ENCODE results near the gene ZDHHC5. TPM values are rescaled to one million over a fixed set of nuclear protein-coding genes. Genes with fewer than 3 reads are reported as not detected.

ZDHHC5 gene
- total and polyA plus RNA-seq, 2 donors (not counting 1 experiment from before 2014, with no cell fraction given): 31.5 to 53.8 TPM

DNA sequence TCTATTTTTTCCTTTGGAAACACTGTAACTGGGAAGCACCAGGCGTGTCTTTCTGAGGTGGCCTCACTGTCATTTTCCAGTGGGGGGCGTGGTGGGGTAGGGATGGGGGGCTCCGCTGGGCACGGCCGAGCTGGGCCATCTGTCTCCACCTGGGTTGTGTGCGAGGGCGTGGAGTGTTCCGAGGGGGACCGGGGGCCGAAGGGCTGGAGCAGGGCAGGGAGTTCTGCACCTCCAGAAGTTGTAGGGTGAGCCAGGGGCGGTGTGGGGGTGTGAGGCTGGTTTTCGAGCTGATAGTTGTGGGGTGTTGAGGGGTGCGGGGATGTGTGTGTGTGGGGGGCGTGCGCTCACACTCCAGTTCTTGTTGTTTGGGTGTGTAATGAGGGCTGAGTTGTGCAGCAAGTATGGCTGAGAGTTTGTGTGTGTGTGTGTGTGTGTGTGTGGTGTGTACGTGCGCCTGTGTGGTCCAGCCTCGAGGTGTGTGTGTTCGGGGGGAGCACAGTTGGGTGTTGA lies 29.0 kb upstream of the ZDHHC5 start:
- peaks cover 0 to 3% (median 0%) of the 10 kb centered on the region in 3 donors for H3K9me3 ChIP-seq (ENCODE audit: control extremely low read depth in 1 of 3, control insufficient read depth in 2 of 3, insufficient read depth in 1 of 3, low read length in 2 of 3)
- H3K36me3 ChIP-seq (replicated peaks in 1 of 2; ENCODE audit: control extremely low read depth in 1 of 2, control insufficient read depth in 1 of 2, extremely low read depth in 1 of 2, insufficient read depth in 2 of 2, low read length in 1 of 2): no peaks in the 10 kb centered on the region
- no peaks in the 10 kb centered on the region for H4K20me1 ChIP-seq (ENCODE audit: control insufficient read depth, insufficient read depth, low read length, poor library complexity, severe bottlenecking)
- H3K9ac ChIP-seq (ENCODE audit: low read length): peak overlapping the region; percentile 76
- no peak for TF ChIP-seq EZH2 (IDR thresholded peaks at IDR 0.05; ENCODE audit: borderline replicate concordance, insufficient read depth, low read depth, low read length, poor library complexity, severe bottlenecking)
- TF ChIP-seq, protein P1, sequence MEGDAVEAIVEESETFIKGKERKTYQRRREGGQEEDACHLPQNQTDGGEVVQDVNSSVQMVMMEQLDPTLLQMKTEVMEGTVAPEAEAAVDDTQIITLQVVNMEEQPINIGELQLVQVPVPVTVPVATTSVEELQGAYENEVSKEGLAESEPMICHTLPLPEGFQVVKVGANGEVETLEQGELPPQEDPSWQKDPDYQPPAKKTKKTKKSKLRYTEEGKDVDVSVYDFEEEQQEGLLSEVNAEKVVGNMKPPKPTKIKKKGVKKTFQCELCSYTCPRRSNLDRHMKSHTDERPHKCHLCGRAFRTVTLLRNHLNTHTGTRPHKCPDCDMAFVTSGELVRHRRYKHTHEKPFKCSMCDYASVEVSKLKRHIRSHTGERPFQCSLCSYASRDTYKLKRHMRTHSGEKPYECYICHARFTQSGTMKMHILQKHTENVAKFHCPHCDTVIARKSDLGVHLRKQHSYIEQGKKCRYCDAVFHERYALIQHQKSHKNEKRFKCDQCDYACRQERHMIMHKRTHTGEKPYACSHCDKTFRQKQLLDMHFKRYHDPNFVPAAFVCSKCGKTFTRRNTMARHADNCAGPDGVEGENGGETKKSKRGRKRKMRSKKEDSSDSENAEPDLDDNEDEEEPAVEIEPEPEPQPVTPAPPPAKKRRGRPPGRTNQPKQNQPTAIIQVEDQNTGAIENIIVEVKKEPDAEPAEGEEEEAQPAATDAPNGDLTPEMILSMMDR (IDR thresholded peaks at IDR 0.05): no peak
- peak overlapping the region; percentile 89 for H3K4me3 Mint-ChIP-seq
- H3K27ac ChIP-seq (ENCODE audit: low read length in 2 of 2): no peak overlapping the region
- H3K27me3 ChIP-seq (replicated peaks in 1 of 4; ENCODE audit: control extremely low read depth in 1 of 4, control insufficient read depth in 3 of 4, insufficient read depth in 4 of 4, low read length in 3 of 4): peaks cover 0 to 50% (median 14%) of the 10 kb centered on the region in 4 experiments
- peaks cover 20 to 24% of the 10 kb centered on the region in 2 donors for H3K4me1 ChIP-seq (ENCODE audit: control insufficient read depth in 2 of 2, insufficient read depth in 2 of 2, low read length in 2 of 2)
- H3K4me3 ChIP-seq (ENCODE audit: control extremely low read depth in 1 of 5, extremely low read depth in 1 of 5, insufficient read depth in 1 of 5, low read depth in 2 of 5, low read length in 4 of 5): peak overlapping the region; percentile 52 to 81 (median 67)
- peak; percentile 41 for DNase-seq
- peaks cover 56% of the 10 kb centered on the region for H3K27me3 Mint-ChIP-seq
- ATAC-seq (ENCODE audit: low read depth): peak; percentile 39
- H2AFZ ChIP-seq (ENCODE audit: insufficient read depth, low read depth, low read length, poor library complexity, severe bottlenecking): peak overlapping the region; percentile 96
- intact Hi-C loops (cut with micrococcal nuclease): no loop called here
- peak overlapping the region; percentile 99 for H3K4me2 ChIP-seq (replicated peaks; ENCODE audit: low read depth, low read length, poor library complexity, severe bottlenecking)
- peaks cover 21% of the 10 kb centered on the region for H3K4me1 Mint-ChIP-seq
- POLR2A ChIA-PET: interaction anchor here (0.7 kb wide), 1 partner anchor 10 kb away, joined by 5 read pairs; no protein-coding TSS in a partner anchor
- H3K79me2 ChIP-seq (ENCODE audit: control insufficient read depth, insufficient read depth, low read length): no peaks in the 10 kb centered on the region
- CTCF ChIA-PET: interaction anchor here (0.7 to 8.3 kb wide), 7 partner anchors 9 to 341 kb away, joined by 3 to 94 read pairs (median 68); partner anchors contain the start of gene UBE2L6
- 2% methylated on average over 15 of the region's 19 CpGs for WGBS (ENCODE audit: insufficient coverage)
- no peaks in the 10 kb centered on the region for H3K9me3 Mint-ChIP-seq (ENCODE audit: insufficient read depth)
- peak overlapping the region; percentile 53 for H3K27ac Mint-ChIP-seq
